CD4-positive, alpha-beta T cell treated with Interleukin-12 subunit alpha and Interleukin-12 subunit beta, for 1 hour (primary cell): ENCODE results near the gene WHAMM.
A peak's percentile ranks its signal among the peaks of the same experiment; 100 is the strongest.
"Not testable (repeated sequence)": the region's sequence is repeated elsewhere in the genome, so short reads cannot be mapped to it uniquely, and the experiment has no call there.

ENCODE experiments used
- DNase-seq: peaks from one replicate; pipeline ENCODE4 v3.0.0-alpha.2; 2020

WHAMM gene

GRCh38 chr15:82809308-82810060, at the start of gene WHAMM:
TSS of gene WHAMM (plus strand) at chr15:82809628. CDS start at chr15:82809727, 99 bp downstream.
- peak; percentile 97 for DNase-seq

- no peak for DNase-seq
Observed at GRCh38 chr15:82763361-82764116, 45.9 kb upstream of the WHAMM start.

- no peak for DNase-seq
Observed at GRCh38 chr15:82764117-82764490, 45.3 kb upstream of the WHAMM start.

GRCh38 chr15:82764740-82765139, 44.7 kb upstream of the WHAMM start:
- DNase-seq = no peak

GRCh38 chr15:82766201-82766600, 43.2 kb upstream of the WHAMM start:
- not testable (repeated sequence) for DNase-seq

GRCh38 chr15:82767163-82767829, 42.1 kb upstream of the WHAMM start:
- no peak for DNase-seq

GRCh38 chr15:82768414-82769054, 40.9 kb upstream of the WHAMM start:
- no peak for DNase-seq

GRCh38 chr15:82771789-82772607, 37.4 kb upstream of the WHAMM start:
- DNase-seq = no peak

GRCh38 chr15:82774496-82774895, 34.9 kb upstream of the WHAMM start:
- DNase-seq = no peak

- no peak for DNase-seq
Observed at GRCh38 chr15:82778755-82779154, 30.7 kb upstream of the WHAMM start.

- DNase-seq = no peak
Observed at GRCh38 chr15:82781349-82781748, 28.1 kb upstream of the WHAMM start.

GRCh38 chr15:82788496-82788895, 20.9 kb upstream of the WHAMM start:
- DNase-seq = no peak

- DNase-seq = no peak
Observed at GRCh38 chr15:82789491-82789890, 19.9 kb upstream of the WHAMM start.

- no peak for DNase-seq
Observed at GRCh38 chr15:82790321-82790720, 19.1 kb upstream of the WHAMM start.

GRCh38 chr15:82792068-82792467, 17.4 kb upstream of the WHAMM start:
- DNase-seq = no peak

GRCh38 chr15:82793737-82794136, 15.7 kb upstream of the WHAMM start:
- no peak for DNase-seq

- DNase-seq = no peak
Observed at GRCh38 chr15:82798104-82798503, 11.3 kb upstream of the WHAMM start.

GRCh38 chr15:82798531-82799166, 10.8 kb upstream of the WHAMM start:
- DNase-seq = no peak

GRCh38 chr15:82799183-82799841, 10.1 kb upstream of the WHAMM start:
- DNase-seq = no peak

- no peak for DNase-seq
Observed at GRCh38 chr15:82802497-82802896, 6.9 kb upstream of the WHAMM start.
